GM23338 (cell line): ENCODE results near the gene CCDC178. TPM values are rescaled to one million over a fixed set of nuclear protein-coding genes. Genes with fewer than 3 reads are reported as not detected.

Source experiments
- ATAC-seq: fragments of 200-7000 bp; cut with Tn5 transposase; 3 replicates; pipeline ENCODE4 v1.9.1; 2020
- DNase-seq: peaks from one replicate; pipeline ENCODE4 v3.0.0-alpha.2; 2015; ENCODE audit warnings: low spot score
- H2AFZ ChIP-seq: fragments of 200-600 bp; sonication (generic); 2 replicates; pipeline ENCODE4 v1.8.0; 2016; ENCODE audit warnings: antibody characterized with exemption, mild to moderate bottlenecking, moderate library complexity
- H3F3A ChIP-seq: fragments of 200-600 bp; sonication (generic); replicated peaks from 2 replicates; pipeline ENCODE4 v1.8.0; 2017; ENCODE audit warnings: antibody characterized with exemption, mixed run types, low read depth
- H3K27ac ChIP-seq: fragments of 200-600 bp; sonication (generic); 2 replicates; pipeline ENCODE4 v1.6.1; 2016; ENCODE audit warnings: low read depth
- H3K27me3 ChIP-seq: fragments of 200-600 bp; sonication (generic); 2 replicates; pipeline ENCODE4 v1.8.0; 2016; ENCODE audit warnings: mild to moderate bottlenecking, mixed run types, moderate library complexity; ENCODE audit not compliant: insufficient read depth
- H3K36me3 ChIP-seq: fragments of 200-600 bp; sonication (generic); 2 replicates; pipeline ENCODE4 v1.8.0; 2016; ENCODE audit warnings: mild to moderate bottlenecking; ENCODE audit not compliant: insufficient read depth
- H3K4me1 ChIP-seq: fragments of 200-600 bp; sonication (generic); 2 replicates; pipeline ENCODE4 v1.8.0; 2016; ENCODE audit warnings: mild to moderate bottlenecking, moderate library complexity; ENCODE audit not compliant: insufficient read depth
- H3K4me2 ChIP-seq: fragments of 200-600 bp; sonication (generic); 2 replicates; pipeline ENCODE4 v1.7.1; 2017; ENCODE audit warnings: mixed run types
- H3K4me3 ChIP-seq: fragments of 200-600 bp; sonication (generic); 2 replicates; pipeline ENCODE4 v1.6.1; 2016; ENCODE audit warnings: mixed run types
- H3K79me2 ChIP-seq: fragments of 200-600 bp; sonication (generic); replicated peaks from 2 replicates; pipeline ENCODE4 v1.8.0; 2017; ENCODE audit warnings: mild to moderate bottlenecking; ENCODE audit not compliant: insufficient read depth
- H3K9me2 ChIP-seq: fragments of 200-600 bp; sonication (generic); 2 replicates; pipeline ENCODE4 v1.8.0; 2017; ENCODE audit not compliant: insufficient read depth
- H4K20me1 ChIP-seq: fragments of 200-600 bp; sonication (generic); replicated peaks from 2 replicates; pipeline ENCODE4 v1.8.0; 2017; ENCODE audit warnings: mild to moderate bottlenecking; ENCODE audit not compliant: insufficient read depth
- H3K27ac Mint-ChIP-seq: 2 replicates; pipeline ENCODE4 v1.8.0; 2020; ENCODE audit warnings: inconsistent platforms, mild to moderate bottlenecking, moderate library complexity, mixed read lengths
- H3K27me3 Mint-ChIP-seq: 3 replicates; pipeline ENCODE4 v1.8.0; 2022; ENCODE audit warnings: low read depth, mild to moderate bottlenecking, moderate library complexity, mixed read lengths, inconsistent platforms; ENCODE audit not compliant: insufficient read depth, poor library complexity
- H3K36me3 Mint-ChIP-seq: 3 replicates; pipeline ENCODE4 v1.8.0; 2021; ENCODE audit warnings: low read depth, mild to moderate bottlenecking, inconsistent platforms, moderate library complexity, mixed read lengths
- H3K4me1 Mint-ChIP-seq: 3 replicates; pipeline ENCODE4 v1.8.0; 2020; ENCODE audit warnings: mild to moderate bottlenecking, inconsistent platforms, mixed read lengths
- H3K4me3 Mint-ChIP-seq: 3 replicates; pipeline ENCODE4 v1.8.0; 2021; ENCODE audit warnings: moderate library complexity, mild to moderate bottlenecking, inconsistent platforms, mixed read lengths
- H3K9me3 Mint-ChIP-seq: 3 replicates; pipeline ENCODE4 v1.8.0; 2020; ENCODE audit warnings: moderate library complexity, mild to moderate bottlenecking, inconsistent platforms, mixed read lengths
- CREB1 ChIP-seq: fragments of 250-450 bp; sonication (Bioruptor Pico); IDR thresholded peaks from 2 replicates; pipeline ENCODE4 v1.5.0; 2020; ENCODE audit warnings: low read depth, mild to moderate bottlenecking, moderate library complexity
- CTCF ChIP-seq, 2 experiments: fragments of 200-600 bp in 1 of 2; sonication (generic) in 1 of 2; conservative IDR thresholded peaks; 2 replicates each; pipeline versions ENCODE4 v1.5.1 to v1.6.1; 2016 to 2017; ENCODE audit warnings: antibody characterized with exemption in 2 of 2, low read depth in 2 of 2, mild to moderate bottlenecking in 2 of 2, moderate library complexity in 1 of 2
- ETS1 ChIP-seq: IDR thresholded peaks from 2 replicates; pipeline ENCODE4 v1.6.1; 2016; ENCODE audit warnings: antibody characterized with exemption
- EZH2 ChIP-seq: fragments of 200-600 bp; sonication (generic); IDR thresholded peaks from one replicate; pipeline ENCODE4 v1.8.0; 2017; ENCODE audit warnings: antibody characterized with exemption, mild to moderate bottlenecking, low read depth; ENCODE audit not compliant: unreplicated experiment
- JUNB ChIP-seq: IDR thresholded peaks from one replicate; pipeline ENCODE4 v1.6.1; 2016; ENCODE audit warnings: antibody characterized with exemption; ENCODE audit not compliant: unreplicated experiment
- POLR2AphosphoS5 ChIP-seq: IDR thresholded peaks from 2 replicates; pipeline ENCODE4 v1.6.1; 2016; ENCODE audit warnings: antibody characterized with exemption, low read depth
- REST ChIP-seq: IDR thresholded peaks from one replicate; pipeline ENCODE4 v1.6.1; 2018; ENCODE audit warnings: antibody characterized with exemption; ENCODE audit not compliant: unreplicated experiment
- STAT1 ChIP-seq: IDR thresholded peaks from one replicate; pipeline ENCODE4 v1.6.1; 2016; ENCODE audit warnings: antibody characterized with exemption; ENCODE audit not compliant: unreplicated experiment
- ZNF114 ChIP-seq: fragments of 250-450 bp; sonication (Bioruptor Pico); IDR thresholded peaks from 2 replicates; pipeline ENCODE4 v1.5.0; 2020; ENCODE audit warnings: mild to moderate bottlenecking, moderate library complexity
- ZNF331 ChIP-seq: fragments of 250-450 bp; sonication (Bioruptor Pico); IDR thresholded peaks from 2 replicates; pipeline ENCODE4 v1.5.0; 2020; ENCODE audit warnings: low read depth, mild to moderate bottlenecking, moderate library complexity
- polyA plus RNA-seq: library from polyadenylated mRNA; unstranded; fragments of >200 nt; fragmentation: Nextera tagmentation; extraction: Ambion mirVana; gene quantifications from 2 replicates; pipeline ENCODE4 v1.2.1, GENCODE V29; 2016
- total RNA-seq: library from RNA; depleted of rRNA; stranded (reverse); fragments of >200 nt; shearing (Covaris generic); gene quantifications from 2 replicates; pipeline ENCODE4 v1.2.3, GENCODE V29; 2014

The CCDC178 gene
- total and polyA plus RNA-seq, 2 experiments from 2014 or later, result 0.17 to 0.24 TPM

GRCh38 chr18:33239298-33239697 lies 201.2 kb downstream of the CCDC178 start (continued):
- TF ChIP-seq REST (no peak), JUNB (no peak), STAT1 (no peak), ZNF331 (CRISPR knock-in tag) (no peak), EZH2 (no peak), CTCF (conservative IDR thresholded peaks at IDR 0.05; ENCODE audit: low read depth in 2 of 2) (no peak), CREB1 (no peak), ZNF114 (CRISPR knock-in tag) (no peak), POLR2AphosphoS5 (no peak), ETS1 (no peak)

- Mint-ChIP-seq H3K4me3 (no peak overlapping the region), H3K27me3 (no peaks in the 10 kb centered on the region), H3K4me1 (peaks cover 6% of the 10 kb centered on the region; the same call in 2 of the 3 replicates), H3K9me3 (no peaks in the 10 kb centered on the region), H3K36me3 (no peaks in the 10 kb centered on the region), H3K27ac (peak overlapping the region; percentile 50; the same call in 1 of the 2 replicates)
- H3K4me3 ChIP-seq, result no peak overlapping the region
- H3K27me3 ChIP-seq, result no peaks in the 10 kb centered on the region
- H3F3A ChIP-seq, result no peaks in the 10 kb centered on the region
- no peaks in the 10 kb centered on the region for H4K20me1 ChIP-seq
- DNase-seq, result no peak
- no peak overlapping the region for H3K27ac ChIP-seq
- no peak for ATAC-seq
- H2AFZ ChIP-seq, result peak overlapping the region; percentile 2; the same call in 1 of the 2 replicates
- H3K9me2 ChIP-seq, result no peaks in the 10 kb centered on the region
- no peak overlapping the region for H3K4me2 ChIP-seq
- TF ChIP-seq EZH2 (no peak), REST (no peak), CTCF (conservative IDR thresholded peaks at IDR 0.05; ENCODE audit: low read depth in 2 of 2) (no peak), JUNB (no peak)
- no peaks in the 10 kb centered on the region for H3K4me1 ChIP-seq
- H3K79me2 ChIP-seq, result no peaks in the 10 kb centered on the region
- no peaks in the 10 kb centered on the region for H3K36me3 ChIP-seq
Measured at GRCh38 chr18:33232318-33232626, 208.2 kb downstream of the CCDC178 start.
